Measurements from ENCODE around the gene GOLGA6L22.
"Not testable (repeated sequence)": the region's sequence is repeated elsewhere in the genome, so short reads cannot be mapped to it uniquely, and the experiment has no call there.

Gene GOLGA6L22, protein sequence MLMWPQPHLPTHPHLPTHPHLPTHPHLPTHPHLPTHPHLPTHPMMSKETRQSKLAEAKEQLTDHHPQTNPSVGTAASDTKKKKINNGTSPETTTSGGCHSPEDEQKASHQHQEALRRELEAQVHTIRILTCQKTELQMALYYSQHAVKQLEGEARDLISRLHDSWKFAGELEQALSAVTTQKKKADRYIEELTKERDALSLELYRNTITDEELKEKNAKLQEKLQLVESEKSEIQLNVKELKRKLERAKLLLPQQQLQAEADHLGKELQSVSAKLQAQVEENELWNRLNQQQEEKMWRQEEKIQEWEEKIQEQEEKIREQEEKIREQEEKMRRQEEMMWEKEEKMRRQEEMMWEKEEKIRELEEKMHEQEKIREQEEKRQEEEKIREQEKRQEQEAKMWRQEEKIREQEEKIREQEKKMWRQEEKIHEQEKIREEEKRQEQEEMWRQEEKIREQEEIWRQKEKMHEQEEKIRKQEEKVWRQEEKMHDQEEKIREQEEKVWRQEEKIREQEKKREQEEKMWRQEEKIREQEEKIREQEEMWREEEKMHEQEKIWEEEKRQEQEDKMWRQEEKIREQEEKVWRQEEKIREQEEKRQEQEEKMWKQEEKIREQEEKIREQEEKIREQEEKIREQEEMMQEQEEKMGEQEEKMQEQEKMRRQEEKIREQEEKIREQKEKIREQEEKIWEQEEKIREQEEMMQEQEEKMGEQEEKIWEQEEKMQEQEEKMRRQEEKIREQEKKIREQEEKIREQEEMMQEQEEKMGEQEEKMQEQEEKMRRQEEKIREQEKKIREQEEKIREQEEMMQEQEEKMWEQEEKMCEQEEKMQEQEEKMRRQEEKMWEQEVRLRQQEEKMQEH

GRCh38 chr15:22458603-22459002, at the start of gene GOLGA6L22:
TSS of gene GOLGA6L22 (plus strand) at chr15:22458903. CDS start at chr15:22458994, 91 bp downstream.
- in situ Hi-C loops (cut with HindIII; ENCODE audit: low sequenced_read_pairs) = not testable (repeated sequence)

DNA sequence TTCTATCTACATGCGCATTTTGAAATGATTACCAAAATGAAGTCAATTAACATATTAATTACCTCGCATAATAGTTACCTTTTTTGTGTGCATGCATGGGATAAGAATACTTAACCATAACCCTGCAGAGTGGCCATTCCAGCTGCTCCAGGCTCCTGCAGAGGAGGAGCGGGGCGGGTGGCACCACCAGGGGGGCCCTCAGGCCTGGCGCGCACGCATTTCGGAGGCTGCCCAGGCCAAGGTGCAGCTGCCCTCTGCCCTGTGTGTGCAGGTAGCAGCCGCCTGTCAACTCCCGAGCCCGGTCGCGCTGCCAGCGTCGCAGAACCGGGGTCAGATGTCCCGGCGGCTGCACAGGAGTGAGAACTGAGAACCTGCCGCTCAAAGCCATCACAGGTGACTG, 41.4 kb upstream of the GOLGA6L22 start:
- in situ Hi-C loops (cut with HindIII; ENCODE audit: low sequenced_read_pairs) = not testable (repeated sequence)

- in situ Hi-C loops (cut with HindIII; ENCODE audit: low sequenced_read_pairs) = not testable (repeated sequence)
These were observed 40.9 kb upstream of the GOLGA6L22 start for GRCh38 chr15:22417795-22418194.

DNA sequence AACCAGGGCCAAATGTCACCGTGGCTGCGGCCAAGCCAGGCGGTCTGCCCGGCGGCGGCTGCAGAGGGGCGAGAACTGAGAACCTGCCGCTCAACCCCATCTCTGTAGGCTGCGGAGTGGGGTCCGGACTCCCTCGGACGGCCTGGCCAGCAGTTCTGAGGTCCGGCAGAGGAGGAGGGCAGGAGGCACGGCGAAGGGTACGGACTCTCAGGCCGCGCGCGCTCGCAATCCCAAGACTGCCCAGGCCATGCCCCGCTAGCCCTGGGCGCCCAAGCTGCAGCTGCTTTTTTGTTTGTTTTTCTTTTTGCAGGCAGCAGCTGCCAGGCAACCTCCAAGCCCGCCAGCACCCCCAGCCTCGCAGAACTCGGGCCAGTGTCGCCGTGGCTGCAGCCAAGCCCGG, 40.5 kb upstream of the GOLGA6L22 start:
- in situ Hi-C loops (cut with HindIII; ENCODE audit: low sequenced_read_pairs) = not testable (repeated sequence)

- in situ Hi-C loops (cut with HindIII; ENCODE audit: low sequenced_read_pairs) = not testable (repeated sequence)
These were observed 40.0 kb upstream of the GOLGA6L22 start for GRCh38 chr15:22418666-22419065.

DNA sequence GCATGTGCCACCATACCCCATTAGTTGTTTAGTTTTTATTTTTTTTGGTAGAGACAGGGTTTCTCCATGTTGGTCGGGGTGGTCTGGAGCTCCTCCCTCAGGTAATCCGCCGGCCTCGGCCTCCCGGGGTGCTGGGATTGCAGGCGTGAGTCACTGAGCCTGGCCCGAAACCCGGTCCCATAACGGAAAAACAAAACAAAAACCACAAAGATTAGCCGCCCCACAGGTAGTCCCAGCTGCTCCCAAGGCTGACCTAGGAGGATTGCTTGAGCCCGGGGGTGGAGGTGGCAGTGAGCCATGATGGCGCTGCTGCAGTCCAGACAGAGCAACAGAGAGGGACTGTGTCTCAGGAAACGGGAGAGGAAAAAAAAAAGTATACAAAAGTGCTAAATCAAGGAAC, 38.4 kb upstream of the GOLGA6L22 start:
- in situ Hi-C loops (cut with HindIII; ENCODE audit: low sequenced_read_pairs) = not testable (repeated sequence)

GRCh38 chr15:22429426-22429825, 29.3 kb upstream of the GOLGA6L22 start:
- in situ Hi-C loops (cut with HindIII; ENCODE audit: low sequenced_read_pairs) = not testable (repeated sequence)

DNA sequence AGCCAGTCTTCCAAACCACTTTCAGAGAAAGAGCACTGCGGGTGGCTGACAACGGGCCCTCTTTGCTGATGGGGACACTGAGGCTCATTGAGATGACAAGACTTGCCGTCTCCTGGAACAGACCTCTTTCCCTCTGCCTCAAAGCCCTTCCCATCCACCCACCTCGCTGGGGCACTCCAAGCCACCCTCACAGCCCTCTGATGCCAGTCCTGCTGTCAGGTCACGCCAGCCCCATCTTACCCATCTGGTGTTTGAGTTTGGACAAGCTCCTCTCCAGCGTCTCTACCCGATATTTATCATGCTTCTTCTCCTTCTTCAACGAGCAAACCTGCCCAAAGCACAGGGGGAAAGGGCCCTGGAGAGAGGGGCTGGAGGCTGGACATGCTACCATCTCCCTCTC, 27.0 kb upstream of the GOLGA6L22 start:
- in situ Hi-C loops (cut with HindIII; ENCODE audit: low sequenced_read_pairs) = not testable (repeated sequence)

GRCh38 chr15:22494490-22495113, 35.9 kb downstream of the GOLGA6L22 start:
- in situ Hi-C loops (cut with HindIII; ENCODE audit: low sequenced_read_pairs) = not testable (repeated sequence)

DNA sequence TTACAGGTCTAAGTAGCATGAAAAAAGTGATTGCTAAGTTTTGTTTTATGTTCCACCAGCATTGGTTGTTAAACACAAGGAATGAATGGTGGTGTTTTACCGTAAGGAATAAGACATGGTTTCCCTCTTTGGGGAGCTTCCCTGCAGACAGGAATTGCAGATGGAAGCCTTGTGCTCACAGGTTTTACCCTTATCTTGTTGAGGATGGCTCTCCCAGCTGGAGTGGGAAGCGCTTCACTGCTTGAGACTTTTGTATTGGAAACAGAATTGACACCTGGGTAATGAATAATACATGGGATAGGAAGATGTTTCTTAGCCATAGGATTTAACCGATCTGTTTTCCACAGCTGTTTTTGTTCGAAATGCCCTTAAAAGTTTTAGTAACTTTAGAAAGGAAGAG, 38.5 kb downstream of the GOLGA6L22 start:
- in situ Hi-C loops (cut with HindIII; ENCODE audit: low sequenced_read_pairs) = not testable (repeated sequence)

GRCh38 chr15:22498220-22498925, 39.7 kb downstream of the GOLGA6L22 start:
- in situ Hi-C loops (cut with HindIII; ENCODE audit: low sequenced_read_pairs) = not testable (repeated sequence)

DNA sequence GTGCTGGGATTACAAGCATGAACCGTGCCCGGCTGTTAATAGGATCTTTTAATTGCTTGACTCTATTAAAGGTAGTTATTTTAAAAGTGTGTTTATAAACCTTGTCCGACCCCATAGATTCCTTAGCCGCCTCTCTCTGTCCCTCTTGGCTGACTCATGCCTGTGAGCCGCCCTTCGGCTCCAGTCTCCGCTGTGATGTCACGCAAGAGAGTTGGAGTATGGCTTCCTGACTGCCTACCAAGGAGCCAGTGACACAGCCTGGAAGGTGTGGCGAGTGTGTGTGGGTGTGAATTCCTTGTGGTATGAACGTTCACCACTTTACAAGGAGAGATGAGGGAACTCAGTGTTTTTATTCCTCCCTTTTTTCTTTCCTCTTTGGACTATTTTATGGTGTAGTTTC, 43.6 kb downstream of the GOLGA6L22 start:
- in situ Hi-C loops (cut with HindIII; ENCODE audit: low sequenced_read_pairs) = not testable (repeated sequence)

GRCh38 chr15:22506959-22507358, 48.3 kb downstream of the GOLGA6L22 start:
- in situ Hi-C loops (cut with HindIII; ENCODE audit: low sequenced_read_pairs) = not testable (repeated sequence)

DNA sequence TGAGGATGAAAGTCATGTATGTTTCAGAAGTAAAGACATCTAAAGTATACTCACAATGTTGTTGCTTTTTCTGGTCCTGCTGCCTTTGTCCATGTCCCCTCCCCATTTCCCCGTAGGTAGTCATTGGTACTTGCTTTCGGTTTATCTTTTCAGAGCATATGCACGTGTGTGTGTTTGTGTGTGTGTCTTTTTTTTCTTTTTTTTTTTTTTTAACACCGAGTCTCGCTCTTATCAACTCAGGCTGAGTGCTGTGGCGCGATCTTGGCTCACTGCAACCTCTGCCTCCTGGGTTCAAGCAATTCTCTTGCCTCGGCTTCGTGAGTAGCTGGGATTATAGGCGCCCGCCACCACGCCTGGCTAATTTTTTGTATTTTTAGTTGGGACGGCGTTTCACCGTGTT, 57.4 kb downstream of the GOLGA6L22 start:
- in situ Hi-C loops (cut with HindIII; ENCODE audit: low sequenced_read_pairs) = not testable (repeated sequence)
